Pancreas (tissue), 10 donors: Measurements from ENCODE around the gene NAV2. TPM values are rescaled to one million over a fixed set of nuclear protein-coding genes. Genes with fewer than 3 reads are reported as not detected.

Source experiments
- ATAC-seq, 4 donors: fragments of 200-7000 bp; cut with Tn5 transposase; one replicate each; pipeline versions ENCODE4 v1.8.0 to v1.9.1; 2020; ENCODE audit warnings: mild to moderate bottlenecking in 4 of 4, moderate library complexity in 4 of 4
- DNase-seq, 6 donors: peaks; one replicate each; pipeline ENCODE4 v3.0.0-alpha.2; 2020
- FAIRE-seq: peaks from 2 replicates; lab custom pipeline; 2012; peaks lifted over from hg19 to GRCh38; lab: Jason Lieb, UNC
- H3K27ac ChIP-seq, 4 donors: fragments of 200-600 bp; sonication (generic); 1 replicate in 3 of 4; 2 replicates in 1 of 4; pipeline versions ENCODE4 v1.5.0 to v1.8.0; 2020
- H3K27me3 ChIP-seq, 4 donors: fragments of 200-600 bp; one replicate each; pipeline ENCODE4 v1.8.0; 2021
- H3K36me3 ChIP-seq, 3 donors: fragments of 200-600 bp; sonication (generic) in 1 of 3; one replicate each; pipeline versions ENCODE4 v1.5.0 to v1.8.0; 2020 to 2021
- H3K4me1 ChIP-seq, 3 donors: fragments of 200-600 bp; one replicate each; pipeline ENCODE4 v1.8.0; 2021
- H3K4me3 ChIP-seq, 4 donors: fragments of 200-600 bp; sonication (generic) in 2 of 4; one replicate each; pipeline versions ENCODE4 v1.5.0 to v1.8.0; 2020 to 2021
- H3K9me3 ChIP-seq, 4 donors: fragments of 200-600 bp; one replicate each; pipeline ENCODE4 v1.8.0; 2021
- CTCF ChIP-seq, 4 donors: fragments of 200-600 bp; sonication (generic) in 3 of 4; IDR thresholded peaks; one replicate each; pipeline versions ENCODE4 v1.5.0 to v1.8.0; 2021; ENCODE audit warnings: antibody characterized with exemption in 4 of 4
- WGBS, 2 donors: extraction: QIAGEN DNeasy Blood & Tissue Kit; methylation state at CpG; one replicate each; pipeline ENCODE4 v1.1.7; 2013; 5-methylcytosine and 5-hydroxymethylcytosine counted together
- intact Hi-C, 3 donors: fragments of 100-400 bp; cut with DNase I; formaldehyde crosslinking; loops; one replicate each; pipeline versions ENCODE4 v1.11.1 to v1.14.2; 2022
- polyA plus RNA-seq, 2 donors: library from polyadenylated mRNA; stranded (reverse); fragments of 200-250 nt; gene quantifications; one replicate each; pipeline ENCODE4 v1.2.3, GENCODE V29; 2013
- total RNA-seq, 6 donors: library from RNA; stranded (reverse); fragmentation: NEBNext Ultra II Directional in 4 of 6; extraction: Animal tissue kit (Norgen Biotek cat#: 25700) in 4 of 6; gene quantifications; one replicate each; pipeline versions ENCODE4 v1.2.1 to v1.2.4, GENCODE V29; 2021 to 2023
- donor health status: healthy with polysubstance abuse.
- donor health status: DM: no; HTN: no; CAD: no; lungs with moderate emphysema.
- donor health status: DM: no; HTN: no; CAD: no.
- donor health status: control.
- donor health status: control.
- donor health status: Bipolar disorder and iron deficiency.
- donor health status: DM: yes; HTN: yes; CAD: no.
- donor health status: DM: no; HTN: no; CAD: no.
- donor health status: DM: no; HTN: no; CAD: no.
- donor health status: DM: yes; HTN: yes; CAD: no.

The NAV2 gene
- total and polyA plus RNA-seq, 8 donors: 5.8 to 26.9 (median 16.3) TPM

GRCh38 chr11:19774817-19775580, 62.4 kb downstream of the NAV2 start:
- 88 to 96% methylated on average over 3 of the region's 3 CpGs for WGBS, 2 donors
- no peaks in the 10 kb centered on the region for H3K9me3 ChIP-seq
- ATAC-seq (no peak), DNase-seq (no peak), FAIRE-seq (no peak)
- H3K27me3 ChIP-seq: no peaks in the 10 kb centered on the region
- no peak for TF ChIP-seq CTCF (IDR thresholded peaks at IDR 0.05)
- H3K4me3 ChIP-seq: no peak overlapping the region
- H3K4me1 ChIP-seq: peaks cover 0 to 4% (median 3%) of the 10 kb centered on the region in 3 donors
- intact Hi-C loops: no loop called here
- H3K36me3 ChIP-seq: no peaks in the 10 kb centered on the region
- no peak overlapping the region for H3K27ac ChIP-seq

- Histone ChIP-seq H3K4me1 (peaks cover 0 to 4% (median 3%) of the 10 kb centered on the region in 3 donors), H3K4me3 (no peak overlapping the region), H3K36me3 (no peaks in the 10 kb centered on the region), H3K27me3 (no peaks in the 10 kb centered on the region), H3K9me3 (no peaks in the 10 kb centered on the region), H3K27ac (peak overlapping the region in 2 of 4 donors; percentile 73 to 85)
- DNase-seq (no peak), ATAC-seq (no peak), FAIRE-seq (no peak)
- intact Hi-C loops: no loop called here
- 85 to 97% methylated on average over 4 of the region's 4 CpGs for WGBS, 2 donors
- no peak for TF ChIP-seq CTCF (IDR thresholded peaks at IDR 0.05)
These were observed 63.0 kb downstream of the NAV2 start for GRCh38 chr11:19775622-19776021.

GRCh38 chr11:19777039-19777376, 64.4 kb downstream of the NAV2 start:
- Histone ChIP-seq H3K4me1 (peaks cover 0 to 4% (median 3%) of the 10 kb centered on the region in 3 donors), H3K9me3 (no peaks in the 10 kb centered on the region), H3K27ac (peak overlapping the region in 3 of 4 donors; percentile 38 to 88 (median 85)), H3K4me3 (peak overlapping the region; percentile 42 to 66 (median 54)), H3K36me3 (no peaks in the 10 kb centered on the region), H3K27me3 (no peaks in the 10 kb centered on the region)
- WGBS, 2 donors: 1 to 2% methylated on average over 21 to 48 of the region's 48 CpGs
- intact Hi-C loops: no loop called here
- DNase-seq (peak; percentile 56 to 84 (median 70)), FAIRE-seq (no peak), ATAC-seq (peak; percentile 75 to 90 (median 82))
- no peak for TF ChIP-seq CTCF (IDR thresholded peaks at IDR 0.05)

GRCh38 chr11:19777377-19778102, 64.9 kb downstream of the NAV2 start:
- 2 to 5% methylated on average over 23 to 29 of the region's 29 CpGs for WGBS, 2 donors
- H3K27me3 ChIP-seq: no peaks in the 10 kb centered on the region
- H3K36me3 ChIP-seq: no peaks in the 10 kb centered on the region
- H3K9me3 ChIP-seq: no peaks in the 10 kb centered on the region
- no peak for FAIRE-seq
- H3K4me3 ChIP-seq: peak overlapping the region; percentile 42 to 66 (median 54)
- H3K4me1 ChIP-seq: peaks cover 0 to 4% (median 3%) of the 10 kb centered on the region in 3 donors
- ATAC-seq: peak; percentile 69 to 79 (median 74)
- DNase-seq: peak in 4 of 6 donors; percentile 24 to 44 (median 28)
- H3K27ac ChIP-seq: peak overlapping the region in 3 of 4 donors; percentile 38 to 88 (median 85)
- intact Hi-C loops: no loop called here
- no peak for TF ChIP-seq CTCF (IDR thresholded peaks at IDR 0.05)
